K562 (cell line): ENCODE measurements around the gene OPRD1. TPM values are rescaled to one million over a fixed set of nuclear protein-coding genes. Genes with fewer than 3 reads are reported as not detected.

Experiments
- ATAC-seq: fragments of 200-7000 bp; cut with Tn5 transposase; 3 replicates; pipeline ENCODE4 v1.9.1; 2020; ENCODE audit warnings: moderate library complexity
- BruUV-seq: library from RNA; stranded (reverse); fragments of 400-500 nt; replicated peaks from 2 replicates; lab custom pipeline; 2021; lab: Mats Ljungman, UMichigan
- CTCF ChIA-PET: fragments of 300-600 bp; formaldehyde crosslinking; extraction: SDS; loops from one replicate; lab custom pipeline; 2021; ENCODE audit warnings: low intra/inter-chr PET ratio; lab: Yijun Ruan, JAX
- POLR2A ChIA-PET: fragments of 300-600, 350-650 bp; sonication (Branson Sonifier 250); formaldehyde crosslinking; extraction: SDS; loops from one replicate; lab custom pipeline; 2021; ENCODE audit warnings: antibody characterized with exemption, inconsistent platforms; lab: Yijun Ruan, JAX
- DNase-seq, 4 experiments: peaks; one replicate each; pipeline versions ENCODE4 v3.0.0 to v3.0.0-alpha.2; 2011 to 2018; ENCODE audit warnings: low spot score in 3 of 4, mixed read lengths in 3 of 4; ENCODE audit errors: extremely low read depth in 1 of 4
- FAIRE-seq: peaks from 2 replicates; lab custom pipeline; 2011; peaks lifted over from hg19 to GRCh38; lab: Jason Lieb, UNC
- H2AFZ ChIP-seq: 2 replicates; pipeline ENCODE4 v1.6.0; 2011; ENCODE audit warnings: low read depth, low read length, control low read depth, inconsistent platforms
- H3K27ac ChIP-seq: fragments of 200-600 bp; 3 replicates; pipeline ENCODE4 v1.8.0; 2011; ENCODE audit warnings: low read depth, mild to moderate bottlenecking, control low read depth, inconsistent platforms, low read length, moderate library complexity, mixed read lengths; ENCODE audit errors: extremely low read depth
- H3K27me3 ChIP-seq, 2 experiments: fragments of 300-600 bp in 1 of 2; 2 replicates in 1 of 2; 3 replicates in 1 of 2; pipeline versions ENCODE4 v1.6.0 to v1.8.0; 2011; ENCODE audit warnings: inconsistent platforms in 2 of 2, low read length in 2 of 2, mild to moderate bottlenecking in 1 of 2, mixed read lengths in 1 of 2, moderate library complexity in 1 of 2; ENCODE audit not compliant: control insufficient read depth in 2 of 2, insufficient read depth in 2 of 2
- H3K36me3 ChIP-seq: fragments of 300-600 bp; 3 replicates; pipeline ENCODE4 v1.8.0; 2011; ENCODE audit warnings: mild to moderate bottlenecking, low read length, inconsistent platforms; ENCODE audit not compliant: control insufficient read depth, insufficient read depth
- H3K4me1 ChIP-seq, 2 experiments: fragments of 200-600 bp in 1 of 2; replicated peaks in 1 of 2; 2 replicates in 1 of 2; 3 replicates in 1 of 2; pipeline versions ENCODE4 v1.5.1 to v1.8.0; 2011; ENCODE audit warnings: inconsistent platforms in 2 of 2, low read length in 2 of 2, mild to moderate bottlenecking in 1 of 2, mixed read lengths in 1 of 2, moderate library complexity in 1 of 2; ENCODE audit not compliant: control insufficient read depth in 2 of 2, insufficient read depth in 2 of 2
- H3K4me2 ChIP-seq: 2 replicates; pipeline ENCODE4 v1.6.1; 2011; ENCODE audit warnings: low read length, control low read depth, inconsistent platforms, mixed read lengths; ENCODE audit not compliant: insufficient read depth
- H3K4me3 ChIP-seq: fragments of 200-600 bp; sonication (generic), shearing (Covaris generic); 2 replicates; pipeline ENCODE4 v1.5.1; 2016; ENCODE audit warnings: control low read depth, inconsistent platforms
- H3K79me2 ChIP-seq: fragments of 200-600 bp; 3 replicates; pipeline ENCODE4 v1.8.0; 2011; ENCODE audit warnings: low read length, inconsistent platforms; ENCODE audit not compliant: control insufficient read depth, insufficient read depth
- H3K9ac ChIP-seq, 2 experiments: 2 replicates each; pipeline versions ENCODE4 v1.6.0 to v1.6.1; 2011; ENCODE audit warnings: low read depth in 2 of 2, low read length in 2 of 2, control low read depth in 1 of 2, inconsistent platforms in 1 of 2, mild to moderate bottlenecking in 1 of 2, mixed read lengths in 1 of 2; ENCODE audit not compliant: insufficient read depth in 1 of 2
- H3K9me1 ChIP-seq: one replicate; pipeline ENCODE4 v1.6.0; 2011; ENCODE audit warnings: inconsistent platforms, mild to moderate bottlenecking, low read length, moderate library complexity; ENCODE audit not compliant: control insufficient read depth, insufficient read depth
- H3K9me3 ChIP-seq: replicated peaks from 2 replicates; pipeline ENCODE4 v1.5.1; 2011; ENCODE audit warnings: low read depth, low read length, inconsistent platforms; ENCODE audit not compliant: control insufficient read depth, insufficient read depth
- H4K20me1 ChIP-seq: replicated peaks from 2 replicates; pipeline ENCODE4 v1.6.1; 2011; ENCODE audit warnings: low read length, inconsistent platforms, mixed read lengths; ENCODE audit not compliant: control insufficient read depth, insufficient read depth
- ARID2 ChIP-seq: fragments of 450-650 bp; IDR thresholded peaks from 2 replicates; pipeline ENCODE4 v1.6.1; 2017; ENCODE audit warnings: antibody characterized with exemption, mild to moderate bottlenecking
- CSDE1 ChIP-seq, 2 experiments: fragments of 450-650 bp; IDR thresholded peaks; 2 replicates each; pipeline ENCODE4 v1.6.1; 2016; ENCODE audit warnings: mild to moderate bottlenecking in 1 of 2
- FOXA3 ChIP-seq, 2 experiments: fragments of 450-650 bp in 1 of 2; sonication (generic) in 1 of 2; formaldehyde crosslinking; IDR thresholded peaks in 1 of 2; conservative IDR thresholded peaks in 1 of 2; 2 replicates each; pipeline versions ENCODE4 v1.4.0 to v1.8.0; 2020 to 2022; ENCODE audit warnings: mild to moderate bottlenecking in 2 of 2, missing genetic modification reagents in 1 of 2
- GATAD2A ChIP-seq: fragments of 450-650 bp; IDR thresholded peaks from 2 replicates; pipeline ENCODE4 v1.6.1; 2017
- HDAC3 ChIP-seq: fragments of 450-650 bp; IDR thresholded peaks from 2 replicates; pipeline ENCODE4 v1.6.1; 2018; ENCODE audit warnings: borderline replicate concordance, mild to moderate bottlenecking, moderate library complexity; ENCODE audit not compliant: partially characterized antibody
- HSF4 ChIP-seq: fragments of 250-450 bp; sonication (Bioruptor Pico); IDR thresholded peaks from 2 replicates; pipeline ENCODE4 v2.1.2; 2022; ENCODE audit warnings: mild to moderate bottlenecking, moderate library complexity, borderline replicate concordance
- ID3 ChIP-seq, 2 experiments: fragments of 250-450 bp in 1 of 2; fragments of 450-650 bp in 1 of 2; sonication (Bioruptor Pico) in 1 of 2; IDR thresholded peaks; 2 replicates each; pipeline versions ENCODE4 v1.6.1 to v1.8.0; 2016 to 2021; ENCODE audit warnings: mild to moderate bottlenecking in 2 of 2, moderate library complexity in 2 of 2, missing compliant biosample characterization in 1 of 2, missing genetic modification characterization in 1 of 2
- MXI1 ChIP-seq: IDR thresholded peaks from 2 replicates; pipeline ENCODE4 v1.6.1; 2011; ENCODE audit warnings: low read depth, mild to moderate bottlenecking, improper control_type of control experiment, low read length
- PHF8 ChIP-seq: fragments of 200-600 bp; sonication (generic); IDR thresholded peaks from 2 replicates; pipeline ENCODE4 v1.6.1; 2012; ENCODE audit warnings: mixed run types, mild to moderate bottlenecking, inconsistent platforms, low read length, moderate library complexity, borderline replicate concordance
- PTRF ChIP-seq: fragments of 450-650 bp; IDR thresholded peaks from 2 replicates; pipeline ENCODE4 v1.6.1; 2016; ENCODE audit warnings: mild to moderate bottlenecking, missing genetic modification characterization, missing compliant biosample characterization
- RHOXF2B ChIP-seq: fragments of 250-450 bp; sonication (Bioruptor Pico); conservative IDR thresholded peaks from 2 replicates; pipeline ENCODE4 v1.5.1; 2021
- SMARCA4 ChIP-seq: fragments of 450-650 bp; IDR thresholded peaks from 2 replicates; pipeline ENCODE4 v1.6.1; 2016
- SP2 ChIP-seq: IDR thresholded peaks from 2 replicates; pipeline ENCODE4 v1.6.1; 2011; ENCODE audit warnings: mild to moderate bottlenecking, low read depth, low read length, moderate library complexity; ENCODE audit not compliant: poor library complexity, severe bottlenecking; ENCODE audit errors: extremely low read depth
- TEAD4 ChIP-seq, 2 experiments: sonication (generic) in 1 of 2; formaldehyde crosslinking in 1 of 2; IDR thresholded peaks; 2 replicates each; pipeline versions ENCODE4 v1.6.1 to v1.8.0; 2012 to 2022; ENCODE audit warnings: borderline replicate concordance in 1 of 2, inconsistent platforms in 1 of 2, low read length in 1 of 2, mild to moderate bottlenecking in 1 of 2, missing genetic modification reagents in 1 of 2
- THAP7 ChIP-seq: fragments of 250-450 bp; sonication (Bioruptor Pico); IDR thresholded peaks from 2 replicates; pipeline ENCODE4 v1.5.0; 2021
- ZBTB11 ChIP-seq, 3 experiments: fragments of 200-800 bp in 1 of 3; fragments of 250-450 bp in 1 of 3; fragments of 450-650 bp in 1 of 3; sonication (Bioruptor Pico) in 1 of 3; sonication (Bioruptor generic) in 1 of 3; formaldehyde crosslinking in 1 of 3; IDR thresholded peaks; 2 replicates each; pipeline versions ENCODE4 v1.6.1 to v1.8.0; 2016 to 2022; ENCODE audit warnings: mild to moderate bottlenecking in 2 of 3, missing genetic modification characterization in 2 of 3, missing compliant biosample characterization in 1 of 3, moderate library complexity in 1 of 3
- ZNF212 ChIP-seq: fragments of 450-650 bp; formaldehyde crosslinking; IDR thresholded peaks from 2 replicates; pipeline ENCODE4 v1.4.0; 2020; ENCODE audit warnings: mild to moderate bottlenecking
- ZNF586 ChIP-seq: fragments of 450-650 bp; formaldehyde crosslinking; conservative IDR thresholded peaks from 2 replicates; pipeline ENCODE4 v1.4.0; 2020; ENCODE audit warnings: mild to moderate bottlenecking, moderate library complexity
- ZNF695 ChIP-seq: fragments of 450-650 bp; formaldehyde crosslinking; IDR thresholded peaks from 2 replicates; pipeline ENCODE4 v1.4.0; 2020; ENCODE audit warnings: mild to moderate bottlenecking, moderate library complexity
- WGBS: fragments of 100-300 bp; shearing (Covaris generic); methylation state at CpG from one replicate; pipeline ENCODE4 v1.1.6; 2016; ENCODE audit warnings: low coverage, mixed read lengths; ENCODE audit not compliant: insufficient coverage; ENCODE audit errors: missing lambda C conversion rate; 5-methylcytosine and 5-hydroxymethylcytosine counted together
- in situ Hi-C: fragments of 300-500 bp; cut with MboI; formaldehyde crosslinking; loops from 4 replicates; pipeline ENCODE4 v1.15.0; 2018; ENCODE audit warnings: inconsistent platforms, mixed read lengths
- intact Hi-C: fragments of 100-400 bp; cut with micrococcal nuclease; formaldehyde crosslinking; loops from 2 replicates; pipeline ENCODE4 v1.14.2; 2022
- polyA plus RNA-seq, 8 experiments: library from polyadenylated mRNA; depleted of rRNA in 4 of 8; stranded (reverse) in 5 of 8; unstranded in 3 of 8; fragments of >200 nt; fragmentation: Nextera tagmentation in 2 of 8; fragmentation: Illumina TruSeq in 1 of 8; extraction: Ambion mirVana in 2 of 8; extraction: Trizol in 1 of 8; gene quantifications; 2 replicates each; pipeline versions ENCODE4 v1.2.1 to v1.2.3, GENCODE V29; 2011 to 2014; ENCODE audit warnings: inconsistent platforms in 1 of 8, missing spikeins in 1 of 8
- total RNA-seq, 7 experiments: library from RNA; depleted of rRNA in 6 of 7; stranded (reverse); fragments of >200 nt in 6 of 7; fragmentation: Illumina TruSeq in 2 of 7; extraction: Trizol in 2 of 7; gene quantifications; 2 replicates each; pipeline versions ENCODE4 v1.2.1 to v1.2.3, GENCODE V29; 2011 to 2021; ENCODE audit warnings: low replicate concordance in 1 of 7

The OPRD1 gene
- total and polyA plus RNA-seq, 9 of the 15 experiments (the other 6 are each of a cell fraction or from before 2014, with no cell fraction given): under 0.01 to 0.03 (median under 0.01) TPM; not detected in 6

GRCh38 chr1:28817133-28817532 lies 5.2 kb downstream of the OPRD1 start:
- no peak overlapping the region for H3K27ac ChIP-seq
- no peaks in the 10 kb centered on the region for H3K79me2 ChIP-seq
- H3K9me1 ChIP-seq: no peaks in the 10 kb centered on the region
- TF ChIP-seq ZNF695 (no peak), ARID2 (no peak), PTRF (tag) (no peak), GATAD2A (no peak), ZNF586 (CRISPR knock-in tag) (no peak), ZBTB11 (CRISPR knock-in tag; IDR thresholded peaks at IDR 0.05) (no peak), RHOXF2B (CRISPR knock-in tag) (no peak), HSF4 (CRISPR knock-in tag) (no peak), ID3 (CRISPR knock-in tag; IDR thresholded peaks at IDR 0.05) (no peak), ID3 (tag; IDR thresholded peaks at IDR 0.05) (no peak), ZNF212 (CRISPR knock-in tag) (no peak), CSDE1 (IDR thresholded peaks at IDR 0.05) (no peak), TEAD4 (IDR thresholded peaks at IDR 0.05; ENCODE audit: low read length) (no peak), TEAD4 (CRISPR knock-in tag; IDR thresholded peaks at IDR 0.05; ENCODE audit: borderline replicate concordance) (no peak), FOXA3 (CRISPR knock-in tag; conservative IDR thresholded peaks at IDR 0.05 in 1 of 2, IDR thresholded peaks at IDR 0.05 in 1 of 2) (no peak), MXI1 (no peak), HDAC3 (no peak), THAP7 (CRISPR knock-in tag) (no peak), PHF8 (no peak), SMARCA4 (no peak), SP2 (no peak)
- no peak overlapping the region for H2AFZ ChIP-seq
- no peak overlapping the region for H3K9ac ChIP-seq
- FAIRE-seq (no peak), ATAC-seq (no peak), DNase-seq (no peak)
- 2% methylated on average over 7 of the region's 7 CpGs for WGBS
- H3K27me3 ChIP-seq: peaks cover 54 to 89% of the 10 kb centered on the region in 2 experiments
- H3K9me3 ChIP-seq: no peaks in the 10 kb centered on the region
- no peak overlapping the region for H3K4me3 ChIP-seq
- no TSS peak for BruUV-seq
- no peak overlapping the region for H3K4me2 ChIP-seq
- H3K36me3 ChIP-seq: no peaks in the 10 kb centered on the region
- H3K4me1 ChIP-seq: peaks cover 0 to 16% of the 10 kb centered on the region in 2 experiments; a peak in 2 of 5 replicates
- ChIA-PET POLR2A (interaction anchor here (0.6 kb wide), 2 partner anchors 11 to 58 kb away, joined by 3 to 4 read pairs; no protein-coding TSS in a partner anchor), CTCF (no interaction called here)
- H4K20me1 ChIP-seq: peaks cover 30% of the 10 kb centered on the region
- in situ Hi-C loops (no loop called here), intact Hi-C loops (no loop called here)
